Endothelial cell of umbilical vein (primary cell): Measurements from ENCODE around the gene CACTIN. TPM values are rescaled to one million over a fixed set of nuclear protein-coding genes. Genes with fewer than 3 reads are reported as not detected.

Experiments used
- BruUV-seq: library from RNA; stranded (reverse); fragments of 400-500 nt; replicated peaks from 2 replicates; lab custom pipeline; 2021; lab: Mats Ljungman, UMichigan
- CTCF ChIA-PET: fragments of 300-600, 350-600 bp; sonication (Branson Sonifier 250); formaldehyde crosslinking; loops from one replicate; lab custom pipeline; 2021; ENCODE audit warnings: antibody characterized with exemption, inconsistent platforms; lab: Charles Lee
- POLR2A ChIA-PET: fragments of 300-600, 350-600 bp; sonication (Branson Sonifier 250); formaldehyde crosslinking; loops from one replicate; lab custom pipeline; 2021; ENCODE audit warnings: antibody characterized with exemption, inconsistent platforms; lab: Charles Lee
- DNase-seq: peaks from one replicate; pipeline ENCODE4 v3.0.0-alpha.2; 2011; ENCODE audit warnings: low read depth, low spot score
- FAIRE-seq: peaks from 2 replicates; lab custom pipeline; 2011; peaks lifted over from hg19 to GRCh38; lab: Jason Lieb, UNC
- H2AFZ ChIP-seq: 2 replicates; pipeline ENCODE4 v1.6.0; 2012; ENCODE audit warnings: low read depth, low read length, control low read depth, inconsistent platforms
- H3K27ac ChIP-seq: 2 replicates; pipeline ENCODE4 v1.5.1; 2011; ENCODE audit warnings: low read depth, mild to moderate bottlenecking, control low read depth, low read length, moderate library complexity; ENCODE audit not compliant: insufficient read depth
- H3K27me3 ChIP-seq, 2 experiments: 2 replicates each; pipeline versions ENCODE4 v1.6.0 to v1.6.1; 2011; ENCODE audit warnings: low read length in 2 of 2, mixed read lengths in 1 of 2; ENCODE audit not compliant: control insufficient read depth in 2 of 2, insufficient read depth in 2 of 2
- H3K36me3 ChIP-seq, 2 experiments: 2 replicates in 1 of 2; 3 replicates in 1 of 2; pipeline ENCODE4 v1.5.1; 2011; ENCODE audit warnings: low read length in 2 of 2, mild to moderate bottlenecking in 1 of 2, moderate library complexity in 1 of 2; ENCODE audit not compliant: control insufficient read depth in 2 of 2, insufficient read depth in 2 of 2; ENCODE audit errors: extremely low read depth in 1 of 2
- H3K4me1 ChIP-seq: 3 replicates; pipeline ENCODE4 v1.5.1; 2011; ENCODE audit warnings: mild to moderate bottlenecking, low read length; ENCODE audit not compliant: control insufficient read depth, insufficient read depth; ENCODE audit errors: extremely low read depth
- H3K4me2 ChIP-seq: 2 replicates; pipeline ENCODE4 v1.6.1; 2011; ENCODE audit warnings: low read length, control low read depth, mixed read lengths; ENCODE audit not compliant: insufficient read depth
- H3K4me3 ChIP-seq, 3 experiments: fragments of 200-600 bp in 1 of 3; sonication (generic), shearing (Covaris generic) in 1 of 3; replicated peaks in 1 of 3; 2 replicates each; pipeline ENCODE4 v1.5.1; 2011 to 2016; ENCODE audit warnings: control low read depth in 3 of 3, low read length in 3 of 3, mild to moderate bottlenecking in 2 of 3, inconsistent platforms in 1 of 3, low read depth in 1 of 3, moderate library complexity in 1 of 3; ENCODE audit not compliant: insufficient read depth in 1 of 3
- H3K79me2 ChIP-seq: 2 replicates; pipeline ENCODE4 v1.6.0; 2012; ENCODE audit warnings: low read length, inconsistent platforms; ENCODE audit not compliant: control insufficient read depth, insufficient read depth
- H3K9ac ChIP-seq: replicated peaks from 2 replicates; pipeline ENCODE3; 2011; ENCODE audit warnings: low read length, control low read depth; ENCODE audit not compliant: insufficient read depth; ENCODE audit errors: extremely low read depth
- H3K9me1 ChIP-seq: replicated peaks from 3 replicates; pipeline ENCODE4 v1.6.0; 2011; ENCODE audit warnings: mild to moderate bottlenecking, low read length; ENCODE audit not compliant: control insufficient read depth, insufficient read depth; ENCODE audit errors: extremely low read depth
- H3K9me3 ChIP-seq: replicated peaks from 2 replicates; pipeline ENCODE4 v1.5.1; 2012; ENCODE audit warnings: low read length, inconsistent platforms; ENCODE audit not compliant: control insufficient read depth, insufficient read depth
- H4K20me1 ChIP-seq: replicated peaks from 2 replicates; pipeline ENCODE3; 2011; ENCODE audit warnings: mild to moderate bottlenecking, low read length; ENCODE audit not compliant: control insufficient read depth, insufficient read depth; ENCODE audit errors: extremely low read depth
- CTCF ChIP-seq, 2 donors: IDR thresholded peaks; 1 replicate in 1 of 2; 2 replicates in 1 of 2; pipeline ENCODE4 v1.5.1; 2011; ENCODE audit warnings: low read length in 2 of 2, mild to moderate bottlenecking in 2 of 2, moderate library complexity in 2 of 2, control low read depth in 1 of 2, inconsistent platforms in 1 of 2, low read depth in 1 of 2; ENCODE audit not compliant: insufficient read depth in 1 of 2; ENCODE audit errors: extremely low read depth in 1 of 2
- EZH2 ChIP-seq: IDR thresholded peaks from 2 replicates; pipeline ENCODE4 v1.6.1; 2012; ENCODE audit warnings: borderline replicate concordance, low read depth, mild to moderate bottlenecking, moderate library complexity, low read length, inconsistent platforms; ENCODE audit not compliant: severe bottlenecking
- FOS ChIP-seq: IDR thresholded peaks from 2 replicates; pipeline ENCODE4 v1.6.1; 2011; ENCODE audit warnings: mild to moderate bottlenecking, low read length, moderate library complexity, borderline replicate concordance; ENCODE audit not compliant: insufficient read depth
- GATA2 ChIP-seq: IDR thresholded peaks from 2 replicates; pipeline ENCODE4 v1.7.0; 2011; ENCODE audit warnings: low read depth, mild to moderate bottlenecking, moderate library complexity, mixed read lengths, low read length; ENCODE audit not compliant: insufficient read length, insufficient read depth
- JUN ChIP-seq: IDR thresholded peaks from 2 replicates; pipeline ENCODE4 v1.6.1; 2011; ENCODE audit warnings: borderline replicate concordance, low read depth; ENCODE audit not compliant: insufficient read length, insufficient read depth
- MAX ChIP-seq: IDR thresholded peaks from 2 replicates; pipeline ENCODE4 v1.6.1; 2011; ENCODE audit not compliant: insufficient read depth, insufficient read length
- MYC ChIP-seq: IDR thresholded peaks from one replicate; pipeline ENCODE4 v1.6.1; 2011; ENCODE audit warnings: mild to moderate bottlenecking, low read depth, low read length
- POLR2A ChIP-seq: IDR thresholded peaks from 2 replicates; pipeline ENCODE4 v1.6.1; 2012; ENCODE audit warnings: low read depth, mild to moderate bottlenecking, control low read depth, low read length
- POLR2AphosphoS5 ChIP-seq: IDR thresholded peaks from 2 replicates; pipeline ENCODE4 v1.6.1; 2012; ENCODE audit warnings: low read depth, mild to moderate bottlenecking, control low read depth, low read length, moderate library complexity; ENCODE audit not compliant: insufficient read depth
- dilution Hi-C: fragments of 300-500 bp; cut with MboI; formaldehyde crosslinking; loops from one replicate; pipeline ENCODE4 v1.15.0; 2019; ENCODE audit warnings: low sequenced_read_pairs; ENCODE audit not compliant: extremely low pct_ligation_motif_present
- intact Hi-C: fragments of 100-400 bp; cut with micrococcal nuclease; formaldehyde crosslinking; loops from one replicate; pipeline ENCODE4 v1.10.0; 2022
- polyA plus RNA-seq, 4 experiments: library from polyadenylated mRNA; depleted of rRNA in 3 of 4; stranded (reverse) in 3 of 4; unstranded in 1 of 4; fragments of >200 nt; gene quantifications; 2 replicates each; pipeline versions ENCODE4 v1.2.1 to v1.2.3, GENCODE V29; 2011 to 2012; ENCODE audit warnings: missing spikeins in 1 of 4
- total RNA-seq: library from RNA; stranded (reverse); gene quantifications from 2 replicates; pipeline ENCODE4 v1.2.3, GENCODE V29; 2021

The CACTIN gene
- total and polyA plus RNA-seq, 2 donors (not counting 3 experiments of a cell fraction or from before 2014, with no cell fraction given): 29.7 to 36.1 TPM

DNA sequence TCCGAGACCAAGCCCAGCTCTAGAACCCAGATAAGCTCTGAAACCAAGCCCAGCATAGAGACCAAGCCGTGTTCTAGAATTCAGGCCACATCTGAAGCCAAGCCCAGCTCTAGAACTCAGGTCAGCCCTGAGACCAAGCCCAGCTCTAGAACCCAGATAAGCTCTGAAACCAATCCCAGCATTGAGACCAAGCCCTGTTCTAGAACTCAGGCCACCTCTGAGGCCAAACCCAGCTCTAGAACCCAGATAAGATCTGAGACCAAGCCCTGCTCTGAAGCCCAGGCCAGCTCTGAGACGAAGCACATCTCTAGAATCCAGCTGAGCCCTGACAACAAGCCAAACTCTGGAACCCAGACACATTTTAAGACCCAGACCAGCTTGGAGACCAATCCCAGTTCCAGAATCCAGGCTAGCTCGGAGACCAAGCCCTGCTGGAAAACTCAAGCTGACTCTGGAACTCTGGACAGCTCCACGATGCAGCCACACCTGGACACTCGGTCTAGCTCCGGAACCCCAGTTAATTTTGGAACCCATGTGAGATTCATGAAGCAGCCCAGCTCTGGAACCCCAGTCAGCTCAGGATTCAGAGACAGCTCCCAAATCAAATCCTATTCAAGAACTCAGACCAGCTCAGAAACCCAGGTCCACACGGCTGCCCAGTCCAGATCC lies 35.5 kb downstream of the CACTIN start:
- intact Hi-C loops: no loop called here
- no peaks in the 10 kb centered on the region for H3K9me3 ChIP-seq
- H3K36me3 ChIP-seq: no peaks in the 10 kb centered on the region
- peaks cover 0 to 2% of the 10 kb centered on the region in 2 experiments for H3K27me3 ChIP-seq
- H2AFZ ChIP-seq: no peak overlapping the region
- H3K4me1 ChIP-seq: no peaks in the 10 kb centered on the region
- no peaks in the 10 kb centered on the region for H4K20me1 ChIP-seq
- ChIA-PET CTCF (interaction anchor here (1.0 to 2.2 kb wide), 10 partner anchors 9 to 315 kb away, joined by 3 to 10 read pairs (median 4); no protein-coding TSS in a partner anchor), POLR2A (no interaction called here)
- H3K9ac ChIP-seq: no peak overlapping the region
- H3K79me2 ChIP-seq: no peaks in the 10 kb centered on the region
- FAIRE-seq (no peak), DNase-seq (no peak)
- H3K9me1 ChIP-seq: no peaks in the 10 kb centered on the region
- TSS peak; percentile 24 for BruUV-seq
- H3K4me3 ChIP-seq: no peak overlapping the region
- dilution Hi-C loops: no loop called here
- H3K27ac ChIP-seq: no peak overlapping the region
- no peak overlapping the region for H3K4me2 ChIP-seq
- TF ChIP-seq POLR2A: no peak
- no peak for TF ChIP-seq JUN
- TF ChIP-seq CTCF (IDR thresholded peaks at IDR 0.05; ENCODE audit: extremely low read depth in 1 of 2, insufficient read depth in 1 of 2, low read depth in 1 of 2, low read length in 2 of 2): no peak
- TF ChIP-seq GATA2: no peak
- TF ChIP-seq FOS: no peak
- TF ChIP-seq POLR2AphosphoS5: no peak
- no peak for TF ChIP-seq MAX
- TF ChIP-seq MYC: no peak
- TF ChIP-seq EZH2: no peak
